Fibroblast of skin of back (primary cell): ENCODE data around the gene LRP2.

Source experiments
- DNase-seq: peaks from one replicate; pipeline ENCODE4 v3.0.0-alpha.2; 2013

LRP2 gene

DNA sequence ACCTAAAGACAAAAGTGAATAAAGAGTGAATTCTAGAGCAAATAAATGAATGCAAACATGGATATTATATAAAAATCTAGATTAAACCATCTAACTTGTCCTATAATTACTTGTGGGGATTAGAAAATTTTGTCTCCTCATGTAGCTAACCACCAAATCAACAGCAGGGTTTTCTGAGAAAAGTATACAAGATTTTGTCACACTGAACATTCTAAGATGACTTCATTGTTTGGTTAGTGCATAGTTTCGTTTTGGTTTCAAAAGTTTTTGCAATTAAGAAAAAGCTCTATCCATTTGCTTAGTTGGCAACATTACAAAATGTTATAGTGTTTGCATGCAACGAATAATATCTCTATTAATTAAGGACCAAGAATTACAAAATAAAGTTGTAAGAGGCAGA is 125.0 kb downstream of the LRP2 start:
- no peak for DNase-seq

- DNase-seq: no peak
These were observed 129.7 kb downstream of the LRP2 start for GRCh38 chr2:169232551-169233154.

DNA sequence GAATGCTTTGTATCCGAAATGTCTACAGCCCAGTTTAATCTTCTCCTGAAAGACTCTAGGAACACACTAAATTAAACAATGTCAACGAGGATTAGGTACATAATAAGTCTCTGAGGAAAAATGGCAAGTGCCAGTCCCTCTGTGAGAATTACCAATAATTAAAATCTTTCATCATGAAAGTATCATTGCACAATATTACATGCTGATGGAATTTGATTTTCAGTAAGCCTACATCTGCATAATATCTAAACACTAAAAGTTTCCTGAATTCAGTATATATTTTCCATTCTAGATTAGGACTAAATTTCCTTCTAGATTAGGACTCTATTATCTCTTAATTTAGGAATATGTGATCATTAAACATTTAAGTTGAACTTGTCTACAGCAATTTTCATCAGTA is 132.1 kb downstream of the LRP2 start:
- DNase-seq: no peak

DNA sequence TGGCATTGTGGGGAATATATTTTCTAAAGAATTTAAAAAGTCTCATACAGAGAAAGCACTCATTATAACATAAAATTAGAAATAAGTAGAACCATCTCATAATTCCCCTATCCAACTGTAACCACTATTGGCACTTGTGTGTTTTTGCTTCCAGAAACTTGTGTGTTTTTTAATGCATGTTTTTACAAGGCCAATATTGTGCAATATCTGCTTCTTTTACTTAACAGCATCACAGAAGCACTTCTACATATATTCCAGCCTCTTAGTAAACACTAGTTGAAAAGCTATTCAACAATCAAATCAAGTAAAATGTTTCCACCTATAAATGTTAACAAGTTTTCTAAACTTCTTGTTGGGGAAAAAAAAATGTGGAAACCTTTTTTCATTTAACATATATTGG is 132.7 kb downstream of the LRP2 start:
- DNase-seq: no peak

- no peak for DNase-seq
These were observed 136.4 kb downstream of the LRP2 start for GRCh38 chr2:169225906-169226305.

GRCh38 chr2:169225233-169225750 is 137.0 kb downstream of the LRP2 start:
- DNase-seq: no peak

- no peak for DNase-seq
These were observed 139.7 kb downstream of the LRP2 start for GRCh38 chr2:169222665-169223064.

DNA sequence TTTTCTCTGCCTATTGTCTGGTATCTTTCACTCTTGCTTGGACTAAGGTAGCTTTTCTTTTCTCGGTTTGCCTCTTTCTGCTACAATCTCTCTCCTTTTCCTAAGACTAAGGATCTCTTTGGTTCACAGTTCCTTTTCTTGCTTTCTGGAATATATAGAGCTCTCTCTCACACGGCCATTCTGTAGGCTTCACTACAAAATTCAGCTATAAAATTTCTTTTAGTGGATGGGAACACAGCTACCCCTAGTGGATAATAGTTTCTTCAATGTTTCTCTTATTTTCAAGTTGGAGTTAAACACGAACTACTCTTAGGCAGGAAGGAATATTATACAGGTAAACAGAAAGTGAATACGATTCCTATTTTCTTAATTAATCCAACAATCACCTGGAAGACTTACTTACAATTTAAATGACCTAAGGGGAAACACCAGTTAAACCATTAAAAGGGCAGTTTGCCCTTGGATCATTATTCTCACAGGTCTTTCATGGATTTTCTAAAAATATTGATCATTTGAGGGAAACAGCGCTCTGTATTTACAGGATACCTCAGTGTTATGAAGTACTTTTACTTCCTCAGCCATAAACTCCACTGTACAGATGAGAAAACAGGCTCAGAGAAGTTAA is 140.5 kb downstream of the LRP2 start:
- peak; percentile 0 for DNase-seq

DNA sequence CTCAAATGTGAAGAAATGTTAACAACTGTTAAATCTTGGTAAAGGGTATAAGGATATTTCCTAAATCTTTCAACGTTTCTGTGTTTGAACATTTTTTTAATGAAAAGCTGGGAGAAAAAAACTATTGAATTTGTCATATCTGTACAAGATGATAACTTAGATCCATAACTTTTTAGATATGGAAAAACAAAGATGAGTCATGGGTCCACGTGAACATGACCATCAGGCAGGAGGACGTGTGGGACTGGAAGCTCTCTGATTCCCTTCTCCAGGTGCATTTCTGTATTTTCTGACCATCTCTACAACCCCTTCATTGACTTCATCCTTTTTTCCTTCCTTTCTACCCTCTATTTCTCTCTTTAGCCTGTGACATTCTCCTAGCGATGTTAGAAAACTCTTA is 151.4 kb downstream of the LRP2 start:
- DNase-seq: no peak

- no peak for DNase-seq
These were observed 154.3 kb downstream of the LRP2 start for GRCh38 chr2:169208026-169208425.

DNA sequence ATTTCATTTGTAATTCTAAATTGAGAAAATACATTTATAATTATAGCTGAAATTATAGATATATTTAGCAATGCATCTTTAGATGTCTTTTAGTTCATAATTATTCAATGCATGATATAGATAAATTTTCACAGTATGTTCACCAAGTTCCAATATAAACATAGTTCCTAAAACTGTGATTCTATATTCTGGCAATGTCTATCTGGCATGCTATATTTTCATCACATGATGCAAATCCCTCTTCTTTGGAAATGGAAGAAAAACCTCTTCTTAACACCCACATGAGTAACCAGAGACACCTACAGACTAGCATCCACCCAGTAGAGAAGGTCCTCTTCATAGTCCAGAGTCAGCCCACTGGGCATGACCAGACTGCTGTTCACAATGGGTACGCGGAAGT is 157.2 kb downstream of the LRP2 start:
- no peak for DNase-seq

- DNase-seq: no peak
These were observed 158.4 kb downstream of the LRP2 start for GRCh38 chr2:169203952-169204351.

GRCh38 chr2:169200756-169201155 is 161.6 kb downstream of the LRP2 start:
- no peak for DNase-seq

DNA sequence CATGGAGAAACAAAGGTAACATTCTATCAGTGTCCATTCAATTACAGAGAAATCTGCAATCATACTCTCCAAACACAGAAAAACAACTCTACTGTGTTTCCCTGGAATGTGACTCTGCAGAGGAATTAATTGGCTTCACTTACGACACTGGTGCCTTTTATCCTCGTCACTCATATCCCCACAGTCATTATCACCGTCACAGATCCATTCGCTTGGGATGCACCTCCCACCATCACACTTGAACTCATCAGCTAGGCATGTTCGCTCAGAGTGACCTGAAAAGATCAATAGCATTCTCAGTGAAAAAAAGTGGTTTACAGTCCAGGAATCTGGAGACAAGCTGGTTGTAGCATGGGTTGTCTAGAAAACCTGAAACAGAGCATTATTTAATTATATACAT is 168.7 kb downstream of the LRP2 start:
- DNase-seq: no peak

DNA sequence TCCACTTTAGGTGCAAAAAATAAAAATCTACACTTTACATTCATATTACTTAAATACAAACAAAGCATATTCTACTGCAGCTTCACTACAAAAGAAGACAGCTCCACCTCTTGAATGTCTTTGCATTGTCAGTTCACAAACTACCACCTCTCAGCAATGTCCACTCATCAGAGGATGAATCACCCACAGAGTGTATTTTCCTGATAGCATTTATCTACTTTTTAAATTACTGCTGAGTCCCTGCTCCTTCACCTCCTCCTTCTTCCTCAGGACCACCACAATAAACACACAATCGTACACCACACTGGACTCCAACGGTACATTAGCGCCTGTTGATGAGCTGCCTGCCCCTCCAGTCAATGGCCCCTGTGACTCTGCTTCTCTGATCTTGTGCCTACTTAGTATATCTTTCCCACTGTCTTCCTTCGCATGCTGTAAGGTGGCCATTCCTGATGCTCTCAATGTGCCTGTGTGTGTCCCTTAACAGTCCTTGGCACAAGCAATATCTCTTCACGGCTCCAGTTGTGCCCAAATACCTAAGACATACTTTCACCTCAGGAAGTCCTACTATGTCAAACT is 172.0 kb downstream of the LRP2 start:
- no peak for DNase-seq

DNA sequence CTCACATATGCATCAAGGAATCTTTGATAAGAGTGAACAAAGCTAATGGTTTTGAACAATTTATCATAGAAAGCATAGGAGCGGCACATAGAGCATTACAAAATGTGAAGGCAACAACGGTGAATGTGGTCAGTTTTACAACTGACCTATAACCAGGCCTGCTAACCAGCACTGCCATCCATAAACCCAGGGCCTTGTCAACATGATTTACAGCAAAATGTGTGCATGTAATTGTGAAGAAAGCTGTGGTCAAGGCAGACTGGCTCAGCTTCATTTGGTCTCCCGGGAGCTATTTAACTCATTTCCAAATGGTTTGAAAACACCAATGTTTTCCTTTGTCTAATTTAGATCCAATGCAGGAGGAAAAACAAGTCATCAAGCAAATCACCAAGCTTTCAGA is 173.2 kb downstream of the LRP2 start:
- DNase-seq: no peak

DNA sequence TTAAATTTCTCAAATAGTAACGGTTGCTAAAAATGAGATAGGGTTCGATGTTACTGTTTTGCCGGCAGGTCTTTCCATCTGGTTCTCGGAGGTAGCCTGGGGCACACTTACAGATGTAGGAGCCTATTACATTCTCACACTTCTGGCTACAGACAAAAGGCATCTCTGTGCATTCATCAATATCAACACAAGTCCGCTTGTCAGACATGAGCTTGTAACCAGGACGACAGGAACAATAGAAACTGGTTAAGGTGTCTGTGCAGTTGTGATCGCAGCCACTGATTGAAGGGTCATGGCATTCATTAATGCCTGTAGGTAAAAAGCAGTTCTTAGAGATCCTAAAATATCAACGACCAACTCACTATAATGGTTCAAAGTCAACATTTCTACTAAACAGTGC is 176.6 kb downstream of the LRP2 start:
- DNase-seq: no peak

DNA sequence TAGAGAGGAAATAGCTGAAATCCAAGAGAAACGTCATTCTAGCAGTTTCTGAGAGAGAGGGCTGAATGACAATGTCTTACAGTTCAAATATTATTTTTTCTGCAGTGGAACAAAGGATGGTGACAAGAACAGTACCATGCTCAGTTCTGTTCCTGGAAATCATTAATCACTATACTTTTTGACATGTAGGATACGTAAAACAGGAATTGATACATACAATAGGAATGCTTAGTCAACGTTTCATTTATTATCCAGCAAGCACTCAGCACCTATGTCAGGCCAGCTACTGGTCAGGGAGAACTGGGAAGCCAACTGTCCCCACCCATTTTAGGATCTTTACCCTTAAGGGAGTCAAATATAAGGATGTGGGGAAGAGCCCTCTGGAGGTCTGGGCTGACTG is 178.3 kb downstream of the LRP2 start:
- peak; percentile 4 for DNase-seq

GRCh38 chr2:169182573-169182972 is 179.8 kb downstream of the LRP2 start:
- no peak for DNase-seq

- DNase-seq: no peak
These were observed 183.4 kb downstream of the LRP2 start for GRCh38 chr2:169178804-169179390.

GRCh38 chr2:169178364-169178763 is 184.0 kb downstream of the LRP2 start:
- no peak for DNase-seq

GRCh38 chr2:169175112-169175511 is 187.2 kb downstream of the LRP2 start:
- no peak for DNase-seq

DNA sequence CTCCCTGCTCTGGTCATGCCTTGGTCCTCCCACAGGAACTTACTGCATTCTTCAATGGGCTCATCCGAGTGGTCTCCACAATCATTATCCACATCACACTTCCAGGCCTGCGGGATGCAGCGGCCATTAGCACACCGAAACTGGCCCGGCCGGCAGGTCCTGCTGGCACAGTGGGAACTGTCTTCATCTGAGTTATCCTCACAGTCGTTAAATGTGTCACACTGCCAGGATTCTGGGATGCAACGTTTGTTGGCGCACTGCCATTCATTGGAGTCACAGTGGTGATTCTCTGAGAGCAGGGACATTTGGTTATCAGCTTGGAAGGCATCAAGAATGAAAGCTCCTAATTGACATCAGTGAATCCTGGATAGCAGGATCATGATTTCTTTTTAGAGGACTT is 188.5 kb downstream of the LRP2 start:
- DNase-seq: peak; percentile 1

DNA sequence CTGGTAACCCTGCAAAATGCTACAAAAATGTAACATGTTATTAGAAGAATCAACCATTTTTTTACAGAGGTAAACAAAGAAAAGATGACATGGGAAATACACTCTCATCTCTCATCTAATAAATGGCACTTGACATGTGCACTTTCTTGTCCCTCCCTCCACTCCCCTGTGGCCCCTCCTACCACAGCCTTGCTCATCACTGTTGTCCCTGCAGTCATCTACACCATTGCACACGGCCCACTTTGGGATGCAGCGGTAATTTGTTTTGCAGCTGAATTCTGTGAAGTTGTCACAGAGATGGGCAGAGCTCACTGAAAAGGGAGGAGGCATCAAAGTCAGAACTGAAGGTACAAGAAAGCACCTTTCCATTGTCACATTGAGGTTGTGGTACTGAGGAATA is 189.4 kb downstream of the LRP2 start:
- DNase-seq: no peak
